Central memory CD4-positive, alpha-beta T cell (primary cell): ENCODE data around the gene TRAPPC5.
"Not testable (repeated sequence)": the region's sequence is repeated elsewhere in the genome, so short reads cannot be mapped to it uniquely, and the experiment has no call there.

Source experiments
- DNase-seq: peaks from one replicate; pipeline ENCODE4 v3.0.0; 2022
- total RNA-seq, 3 experiments: gene quantifications; one replicate each; lab custom pipeline; 2026; lab: John Stamatoyannopoulos, UW

TRAPPC5 gene
- 1.2 to 3.7 (median 2.7) reads per million in 3 experiments for total RNA-seq

GRCh38 chr19:7680606-7681339 is at the start of gene TRAPPC5:
Gene TRAPPC5 (plus strand): TSS chr19:7680833. CDS start chr19:7682254, 1,421 bp downstream.
- DNase-seq = peak; percentile 85

- no peak for DNase-seq
Observed at GRCh38 chr19:7631577-7631976, 49.1 kb upstream of the TRAPPC5 start.

- DNase-seq = no peak
Observed at GRCh38 chr19:7632340-7633203, 48.1 kb upstream of the TRAPPC5 start.

GRCh38 chr19:7633698-7634097 is 46.9 kb upstream of the TRAPPC5 start, which contains the start of gene PCP2:
Gene PCP2 (minus strand): TSS chr19:7633719. CDS start chr19:7633457, 262 bp downstream.
- no peak for DNase-seq

GRCh38 chr19:7635670-7636069 is 45.0 kb upstream of the TRAPPC5 start:
- DNase-seq = no peak

- DNase-seq = no peak
Observed at GRCh38 chr19:7636317-7636690, 44.3 kb upstream of the TRAPPC5 start.

GRCh38 chr19:7636691-7637373 is 43.8 kb upstream of the TRAPPC5 start, which contains the start of gene STXBP2:
Gene STXBP2 (plus strand): TSS chr19:7637110. CDS start chr19:7637150, 40 bp downstream.
- peak; percentile 90 for DNase-seq

GRCh38 chr19:7637374-7638256 is 43.0 kb upstream of the TRAPPC5 start:
- no peak for DNase-seq

- DNase-seq = no peak
Observed at GRCh38 chr19:7638802-7639465, 41.7 kb upstream of the TRAPPC5 start.

GRCh38 chr19:7639863-7640348 is 40.7 kb upstream of the TRAPPC5 start:
- DNase-seq = no peak

- DNase-seq = no peak
Observed at GRCh38 chr19:7640803-7641202, 39.8 kb upstream of the TRAPPC5 start.

GRCh38 chr19:7641290-7642276 is 39.0 kb upstream of the TRAPPC5 start:
- no peak for DNase-seq

GRCh38 chr19:7642295-7643030 is 38.2 kb upstream of the TRAPPC5 start:
- DNase-seq = no peak

GRCh38 chr19:7643031-7643415 is 37.6 kb upstream of the TRAPPC5 start:
- DNase-seq = no peak

- DNase-seq = not testable (repeated sequence)
Observed at GRCh38 chr19:7643629-7644549, 36.7 kb upstream of the TRAPPC5 start.

GRCh38 chr19:7644550-7644877 is 36.1 kb upstream of the TRAPPC5 start:
- no peak for DNase-seq

GRCh38 chr19:7645163-7645562 is 35.5 kb upstream of the TRAPPC5 start:
- DNase-seq = no peak
